ENCODE measurements around the gene PPM1E. TPM values are rescaled to one million over a fixed set of nuclear protein-coding genes. Genes with fewer than 3 reads are reported as not detected.

The PPM1E gene
- polyA plus RNA-seq, 1 donor from 2014 or later: 39.5 TPM

- Histone ChIP-seq H3K9me2 (ENCODE audit: insufficient read depth, low read length) (no peaks in the 10 kb centered on the region), H3K4me3 (ENCODE audit: low read length) (no peak overlapping the region), H3K27me3 (ENCODE audit: insufficient read depth, low read depth, low read length) (no peaks in the 10 kb centered on the region), H3K79me2 (replicated peaks; ENCODE audit: insufficient read depth, low read length) (no peaks in the 10 kb centered on the region), H2AFZ (ENCODE audit: low read depth, low read length) (no peak overlapping the region), H3K9ac (ENCODE audit: low read length) (no peak overlapping the region), H4K20me1 (ENCODE audit: insufficient read depth) (no peaks in the 10 kb centered on the region), H3K27ac (ENCODE audit: low read length) (no peak overlapping the region), H3K4me2 (ENCODE audit: low read length) (no peak overlapping the region), H3K9me3 (ENCODE audit: low read length) (no peaks in the 10 kb centered on the region), H3K36me3 (ENCODE audit: insufficient read depth, low read length) (no peaks in the 10 kb centered on the region), H3F3A (ENCODE audit: insufficient read depth, low read length, poor library complexity, severe bottlenecking) (no peaks in the 10 kb centered on the region)
- TF ChIP-seq RAD21 (conservative IDR thresholded peaks at IDR 0.05) (no peak), POLR2AphosphoS5 (IDR thresholded peaks at IDR 0.05) (no peak), EZH2 (IDR thresholded peaks at IDR 0.05; ENCODE audit: borderline replicate concordance, insufficient read depth, low read length, poor library complexity, severe bottlenecking) (no peak), EP300 (conservative IDR thresholded peaks at IDR 0.05; ENCODE audit: poor library complexity, severe bottlenecking) (no peak), REST (IDR thresholded peaks at IDR 0.05; ENCODE audit: borderline replicate concordance) (no peak), MXI1 (conservative IDR thresholded peaks at IDR 0.05; ENCODE audit: poor library complexity, severe bottlenecking) (no peak), TAF1 (IDR thresholded peaks at IDR 0.05; ENCODE audit: low read depth) (no peak), SMC3 (conservative IDR thresholded peaks at IDR 0.05; ENCODE audit: poor library complexity) (no peak)
- TF ChIP-seq, protein P1, sequence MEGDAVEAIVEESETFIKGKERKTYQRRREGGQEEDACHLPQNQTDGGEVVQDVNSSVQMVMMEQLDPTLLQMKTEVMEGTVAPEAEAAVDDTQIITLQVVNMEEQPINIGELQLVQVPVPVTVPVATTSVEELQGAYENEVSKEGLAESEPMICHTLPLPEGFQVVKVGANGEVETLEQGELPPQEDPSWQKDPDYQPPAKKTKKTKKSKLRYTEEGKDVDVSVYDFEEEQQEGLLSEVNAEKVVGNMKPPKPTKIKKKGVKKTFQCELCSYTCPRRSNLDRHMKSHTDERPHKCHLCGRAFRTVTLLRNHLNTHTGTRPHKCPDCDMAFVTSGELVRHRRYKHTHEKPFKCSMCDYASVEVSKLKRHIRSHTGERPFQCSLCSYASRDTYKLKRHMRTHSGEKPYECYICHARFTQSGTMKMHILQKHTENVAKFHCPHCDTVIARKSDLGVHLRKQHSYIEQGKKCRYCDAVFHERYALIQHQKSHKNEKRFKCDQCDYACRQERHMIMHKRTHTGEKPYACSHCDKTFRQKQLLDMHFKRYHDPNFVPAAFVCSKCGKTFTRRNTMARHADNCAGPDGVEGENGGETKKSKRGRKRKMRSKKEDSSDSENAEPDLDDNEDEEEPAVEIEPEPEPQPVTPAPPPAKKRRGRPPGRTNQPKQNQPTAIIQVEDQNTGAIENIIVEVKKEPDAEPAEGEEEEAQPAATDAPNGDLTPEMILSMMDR (IDR thresholded peaks at IDR 0.05; ENCODE audit: poor library complexity, severe bottlenecking): no peak
These were observed 210.6 kb downstream of the PPM1E start for GRCh38 chr17:58966208-58966607.

DNA sequence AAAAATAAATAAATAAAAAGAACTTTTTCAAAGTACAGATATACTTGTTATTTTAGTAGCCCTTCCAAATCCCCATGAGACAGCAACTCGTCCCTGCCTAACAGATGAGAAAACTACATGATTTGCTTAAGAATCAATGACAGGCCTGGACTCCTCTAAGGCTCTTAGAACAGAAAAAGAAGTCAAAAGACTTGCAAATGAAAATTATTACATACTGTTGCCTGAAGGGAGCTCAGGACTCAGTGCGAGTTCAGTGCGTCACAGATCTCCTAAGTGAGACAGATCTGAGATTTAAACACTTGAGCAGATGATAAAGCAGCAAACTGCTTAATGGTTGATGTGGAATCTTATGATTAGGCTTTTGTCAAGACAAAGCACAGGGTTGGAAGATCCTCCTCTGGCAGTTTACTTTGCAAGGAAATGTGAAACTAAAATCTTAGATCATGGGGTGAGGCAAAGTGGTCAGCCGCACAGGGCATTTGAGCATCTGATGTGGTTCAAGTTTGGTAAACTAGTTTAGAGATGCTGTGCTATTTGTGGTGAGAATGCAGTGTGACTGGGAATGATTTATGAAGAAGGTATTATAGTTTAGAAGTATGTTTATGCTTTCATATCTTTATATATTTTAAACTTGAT is 212.9 kb downstream of the PPM1E start:
- Histone ChIP-seq H3K4me2 (ENCODE audit: low read length) (no peak overlapping the region), H3K36me3 (ENCODE audit: insufficient read depth, low read length) (no peaks in the 10 kb centered on the region), H3K4me3 (ENCODE audit: low read length) (no peak overlapping the region), H3K9me3 (ENCODE audit: low read length) (no peaks in the 10 kb centered on the region), H3K9me2 (ENCODE audit: insufficient read depth, low read length) (no peaks in the 10 kb centered on the region), H3K27ac (ENCODE audit: low read length) (no peak overlapping the region), H3K27me3 (ENCODE audit: insufficient read depth, low read depth, low read length) (no peaks in the 10 kb centered on the region), H4K20me1 (ENCODE audit: insufficient read depth) (no peaks in the 10 kb centered on the region), H3K79me2 (replicated peaks; ENCODE audit: insufficient read depth, low read length) (no peaks in the 10 kb centered on the region), H2AFZ (ENCODE audit: low read depth, low read length) (no peak overlapping the region), H3K9ac (ENCODE audit: low read length) (no peak overlapping the region), H3F3A (ENCODE audit: insufficient read depth, low read length, poor library complexity, severe bottlenecking) (no peaks in the 10 kb centered on the region)
- TF ChIP-seq EZH2 (IDR thresholded peaks at IDR 0.05; ENCODE audit: borderline replicate concordance, insufficient read depth, low read length, poor library complexity, severe bottlenecking) (no peak), RAD21 (conservative IDR thresholded peaks at IDR 0.05) (no peak), SMC3 (conservative IDR thresholded peaks at IDR 0.05; ENCODE audit: poor library complexity) (no peak), MXI1 (conservative IDR thresholded peaks at IDR 0.05; ENCODE audit: poor library complexity, severe bottlenecking) (no peak), REST (IDR thresholded peaks at IDR 0.05; ENCODE audit: borderline replicate concordance) (no peak), TAF1 (IDR thresholded peaks at IDR 0.05; ENCODE audit: low read depth) (no peak), POLR2AphosphoS5 (IDR thresholded peaks at IDR 0.05) (no peak), EP300 (conservative IDR thresholded peaks at IDR 0.05; ENCODE audit: poor library complexity, severe bottlenecking) (no peak)
